BLaER1 treated with 17β-estradiol and CSF1 and Interleukin-3, amounts not matched to agents 10 nM and 100 nM (cell line): ENCODE measurements around the gene FAM222A.

Source experiments
- H3K27ac ChIP-seq, 11 experiments: shearing (Covaris generic); formaldehyde crosslinking; 2 replicates each; pipeline ENCODE4 v1.8.1; 2022
- H3K27me3 ChIP-seq, 11 experiments: shearing (Covaris generic); formaldehyde crosslinking; 2 replicates each; pipeline ENCODE4 v1.8.1; 2022
- H3K36me3 ChIP-seq, 11 experiments: shearing (Covaris generic); formaldehyde crosslinking; 2 replicates each; pipeline ENCODE4 v1.8.1; 2022
- H3K4me1 ChIP-seq, 10 experiments: shearing (Covaris generic); formaldehyde crosslinking; 2 replicates each; pipeline ENCODE4 v1.8.1; 2022
- H3K4me2 ChIP-seq, 11 experiments: shearing (Covaris generic); formaldehyde crosslinking; 2 replicates each; pipeline ENCODE4 v1.8.1; 2022
- H3K4me3 ChIP-seq, 10 experiments: shearing (Covaris generic); formaldehyde crosslinking; 2 replicates each; pipeline ENCODE4 v1.8.1; 2022
- H3K9ac ChIP-seq, 11 experiments: shearing (Covaris generic); formaldehyde crosslinking; 2 replicates each; pipeline ENCODE4 v1.8.1; 2022
- H3K9me3 ChIP-seq, 11 experiments: shearing (Covaris generic); formaldehyde crosslinking; replicated peaks in 1 of 11; 2 replicates each; pipeline ENCODE4 v1.8.1; 2022
- H4K20me1 ChIP-seq, 11 experiments: shearing (Covaris generic); formaldehyde crosslinking; 2 replicates each; pipeline ENCODE4 v1.8.1; 2022
- Cebpa-rat ChIP-seq, 11 experiments: shearing (Covaris generic); IDR thresholded peaks; 2 replicates each; pipeline ENCODE4 v1.8.1; 2022

FAM222A gene

GRCh38 chr12:109818253-109818652 is 104.6 kb downstream of the FAM222A start:
- Histone ChIP-seq H3K4me3 (no peak overlapping the region), H3K4me1 (peaks cover 0 to 34% (median 0%) of the 10 kb centered on the region in 10 experiments; a peak in 5 of 20 replicates), H3K27me3 (no peaks in the 10 kb centered on the region; a peak in 1 of 22 replicates), H3K27ac (no peak overlapping the region), H4K20me1 (no peaks in the 10 kb centered on the region), H3K9ac (no peak overlapping the region), H3K36me3 (no peaks in the 10 kb centered on the region), H3K4me2 (no peak overlapping the region), H3K9me3 (no peaks in the 10 kb centered on the region)
- TF ChIP-seq Cebpa-rat (IDR thresholded peaks at IDR 0.05), result no peak

DNA sequence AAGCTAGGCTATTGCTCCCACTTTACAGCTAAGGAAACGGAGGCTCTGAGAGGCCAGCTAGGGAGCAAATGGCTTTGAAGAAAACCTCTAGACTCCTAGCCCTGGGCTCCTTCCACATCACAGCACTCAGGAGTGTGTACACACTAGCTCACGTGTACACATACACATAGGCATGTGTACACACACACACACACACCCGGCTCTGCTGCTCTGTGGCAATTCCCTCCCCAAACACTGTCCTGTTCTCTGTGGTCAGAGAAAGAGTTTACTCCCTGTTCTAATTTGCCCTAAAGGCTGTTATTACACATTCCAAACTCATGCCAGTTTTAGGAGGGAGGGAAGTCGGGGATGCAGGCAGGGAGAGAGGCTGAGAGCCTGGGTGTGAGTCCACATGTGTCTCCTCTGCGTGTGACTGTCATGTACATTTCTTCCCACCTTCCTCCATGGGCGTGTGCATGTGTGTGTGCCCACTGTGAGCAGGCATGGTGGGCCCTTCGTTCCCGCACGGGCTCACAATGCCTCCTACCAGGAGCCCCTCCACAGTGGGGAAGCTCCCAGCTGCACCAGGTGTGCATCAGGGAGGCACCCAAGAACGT is 105.4 kb downstream of the FAM222A start:
- H3K4me1 ChIP-seq, result peaks cover 0 to 41% (median 0%) of the 10 kb centered on the region in 10 experiments; a peak in 5 of 20 replicates
- TF ChIP-seq Cebpa-rat (IDR thresholded peaks at IDR 0.05), result no peak
- no peaks in the 10 kb centered on the region for H3K36me3 ChIP-seq
- H3K9me3 ChIP-seq, result no peaks in the 10 kb centered on the region
- no peak overlapping the region for H3K4me2 ChIP-seq
- no peaks in the 10 kb centered on the region; a peak in 1 of 22 replicates for H3K27me3 ChIP-seq
- H3K9ac ChIP-seq, result no peak overlapping the region; a peak in 1 of 22 replicates
- no peak overlapping the region for H3K4me3 ChIP-seq
- no peak overlapping the region for H3K27ac ChIP-seq
- no peaks in the 10 kb centered on the region for H4K20me1 ChIP-seq
